ENCODE results near the gene KMT2A. TPM values are rescaled to one million over a fixed set of nuclear protein-coding genes. Genes with fewer than 3 reads are reported as not detected.

Gene KMT2A
- total and polyA plus RNA-seq, 2 experiments from 2014 or later, result 34.3 to 72.2 TPM

DNA sequence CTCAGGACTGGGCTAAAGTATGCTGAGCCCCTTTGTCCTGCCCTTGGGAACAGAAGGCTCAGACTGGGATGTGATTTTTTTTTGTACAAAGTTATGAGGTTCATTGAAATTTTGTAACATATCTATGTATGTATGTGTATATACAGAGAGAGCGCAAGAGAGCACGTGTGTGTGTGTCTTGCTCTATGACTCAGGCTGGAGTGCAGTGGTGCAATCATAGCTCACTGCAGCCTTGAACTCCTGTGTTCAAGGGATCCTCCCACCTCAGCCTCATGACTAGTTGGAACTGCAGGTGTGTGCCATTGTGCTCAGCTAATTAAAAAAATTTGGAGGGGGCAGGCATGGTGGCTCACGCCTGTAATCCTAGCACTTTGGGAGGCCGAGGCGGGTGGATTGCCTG lies 100.4 kb downstream of the KMT2A start:
- H3K27me3 ChIP-seq (ENCODE audit: insufficient read depth), result no peaks in the 10 kb centered on the region
- no peak overlapping the region for H3K27ac ChIP-seq (ENCODE audit: low read depth)
- H2AFZ ChIP-seq, result no peak overlapping the region
- Mint-ChIP-seq H3K36me3 (ENCODE audit: low read depth) (peaks cover 14% of the 10 kb centered on the region), H3K4me1 (peaks cover 5% of the 10 kb centered on the region; the same call in 2 of the 3 replicates), H3K27me3 (ENCODE audit: insufficient read depth, low read depth, poor library complexity) (peaks cover 4% of the 10 kb centered on the region), H3K4me3 (no peak overlapping the region), H3K9me3 (no peaks in the 10 kb centered on the region), H3K27ac (no peak overlapping the region)
- ATAC-seq, result no peak
- H3K36me3 ChIP-seq (ENCODE audit: insufficient read depth), result no peaks in the 10 kb centered on the region
- no peak overlapping the region for H3K4me2 ChIP-seq
- no peaks in the 10 kb centered on the region for H4K20me1 ChIP-seq (replicated peaks; ENCODE audit: insufficient read depth)
- no peaks in the 10 kb centered on the region for H3K9me2 ChIP-seq (ENCODE audit: insufficient read depth)
- no peaks in the 10 kb centered on the region; the same call in 1 of the 2 replicates for H3F3A ChIP-seq (replicated peaks; ENCODE audit: low read depth)
- H3K4me3 ChIP-seq, result no peak overlapping the region
- no peaks in the 10 kb centered on the region for H3K79me2 ChIP-seq (replicated peaks; ENCODE audit: insufficient read depth)
- no peaks in the 10 kb centered on the region; the same call in 1 of the 2 replicates for H3K4me1 ChIP-seq (ENCODE audit: insufficient read depth)
- TF ChIP-seq ZNF331 (CRISPR knock-in tag; IDR thresholded peaks at IDR 0.05; ENCODE audit: low read depth) (no peak), EZH2phosphoT487 (IDR thresholded peaks at IDR 0.05; ENCODE audit: unreplicated experiment) (no peak), EZH2 (IDR thresholded peaks at IDR 0.05; ENCODE audit: low read depth, unreplicated experiment) (no peak), CREB1 (CRISPR knock-in tag; IDR thresholded peaks at IDR 0.05; ENCODE audit: low read depth) (no peak)
- no peak for DNase-seq (ENCODE audit: low spot score)

DNA sequence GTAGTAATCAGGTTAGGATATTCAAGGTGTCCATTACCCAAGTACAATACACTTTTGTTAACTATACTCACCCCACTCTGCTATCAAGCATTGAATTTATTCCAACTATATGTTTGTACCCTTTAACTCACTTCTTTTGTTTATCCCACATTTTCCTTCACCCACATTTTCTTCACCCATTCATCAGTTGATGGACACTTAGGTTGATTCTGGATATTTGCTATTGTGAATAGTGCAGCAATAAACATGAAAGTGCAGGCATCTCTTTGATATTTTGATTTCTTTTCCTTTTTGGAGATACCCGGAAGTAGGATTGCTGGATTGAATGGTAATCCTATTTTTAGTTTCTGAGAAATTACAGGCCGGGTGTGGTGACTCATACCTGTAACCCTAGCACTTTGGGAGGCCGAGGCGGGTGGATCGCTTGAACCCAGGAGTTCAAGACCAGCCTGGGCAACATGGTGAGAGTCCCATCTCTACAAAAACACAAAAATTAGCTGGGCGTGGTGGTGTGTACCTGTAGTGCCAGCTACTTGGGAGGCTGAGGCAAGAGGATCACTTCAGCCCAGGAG lies 101.2 kb downstream of the KMT2A start:
- H3K4me3 Mint-ChIP-seq, result no peak overlapping the region
- H4K20me1 ChIP-seq (replicated peaks; ENCODE audit: insufficient read depth), result no peaks in the 10 kb centered on the region
- H3K4me2 ChIP-seq, result no peak overlapping the region
- no peaks in the 10 kb centered on the region for H3F3A ChIP-seq (replicated peaks; ENCODE audit: low read depth)
- ATAC-seq, result no peak
- H3K4me3 ChIP-seq, result no peak overlapping the region
- H3K4me1 ChIP-seq (ENCODE audit: insufficient read depth), result no peaks in the 10 kb centered on the region
- no peaks in the 10 kb centered on the region for H3K27me3 ChIP-seq (ENCODE audit: insufficient read depth)
- no peaks in the 10 kb centered on the region for H3K9me2 ChIP-seq (ENCODE audit: insufficient read depth)
- DNase-seq (ENCODE audit: low spot score), result no peak
- no peak overlapping the region for H2AFZ ChIP-seq
- no peak overlapping the region for H3K27ac ChIP-seq (ENCODE audit: low read depth)
- no peaks in the 10 kb centered on the region for H3K27me3 Mint-ChIP-seq (ENCODE audit: insufficient read depth, low read depth, poor library complexity)
- H3K4me1 Mint-ChIP-seq, result no peaks in the 10 kb centered on the region
- no peaks in the 10 kb centered on the region for H3K9me3 Mint-ChIP-seq
- no peak overlapping the region for H3K27ac Mint-ChIP-seq
- H3K79me2 ChIP-seq (replicated peaks; ENCODE audit: insufficient read depth), result no peaks in the 10 kb centered on the region
- peaks cover 14% of the 10 kb centered on the region; the same call in 2 of the 3 replicates for H3K36me3 Mint-ChIP-seq (ENCODE audit: low read depth)
- H3K36me3 ChIP-seq (ENCODE audit: insufficient read depth), result no peaks in the 10 kb centered on the region
- TF ChIP-seq, protein P1, sequence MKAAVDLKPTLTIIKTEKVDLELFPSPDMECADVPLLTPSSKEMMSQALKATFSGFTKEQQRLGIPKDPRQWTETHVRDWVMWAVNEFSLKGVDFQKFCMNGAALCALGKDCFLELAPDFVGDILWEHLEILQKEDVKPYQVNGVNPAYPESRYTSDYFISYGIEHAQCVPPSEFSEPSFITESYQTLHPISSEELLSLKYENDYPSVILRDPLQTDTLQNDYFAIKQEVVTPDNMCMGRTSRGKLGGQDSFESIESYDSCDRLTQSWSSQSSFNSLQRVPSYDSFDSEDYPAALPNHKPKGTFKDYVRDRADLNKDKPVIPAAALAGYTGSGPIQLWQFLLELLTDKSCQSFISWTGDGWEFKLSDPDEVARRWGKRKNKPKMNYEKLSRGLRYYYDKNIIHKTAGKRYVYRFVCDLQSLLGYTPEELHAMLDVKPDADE (IDR thresholded peaks at IDR 0.05), result no peak
- no peak for TF ChIP-seq ZNF331 (CRISPR knock-in tag; IDR thresholded peaks at IDR 0.05; ENCODE audit: low read depth)
- no peak for TF ChIP-seq ZNF114 (CRISPR knock-in tag; IDR thresholded peaks at IDR 0.05)
- TF ChIP-seq EZH2 (IDR thresholded peaks at IDR 0.05; ENCODE audit: low read depth, unreplicated experiment), result no peak
- TF ChIP-seq NANOG (IDR thresholded peaks at IDR 0.05; ENCODE audit: borderline replicate concordance), result no peak
- TF ChIP-seq, protein P2, sequence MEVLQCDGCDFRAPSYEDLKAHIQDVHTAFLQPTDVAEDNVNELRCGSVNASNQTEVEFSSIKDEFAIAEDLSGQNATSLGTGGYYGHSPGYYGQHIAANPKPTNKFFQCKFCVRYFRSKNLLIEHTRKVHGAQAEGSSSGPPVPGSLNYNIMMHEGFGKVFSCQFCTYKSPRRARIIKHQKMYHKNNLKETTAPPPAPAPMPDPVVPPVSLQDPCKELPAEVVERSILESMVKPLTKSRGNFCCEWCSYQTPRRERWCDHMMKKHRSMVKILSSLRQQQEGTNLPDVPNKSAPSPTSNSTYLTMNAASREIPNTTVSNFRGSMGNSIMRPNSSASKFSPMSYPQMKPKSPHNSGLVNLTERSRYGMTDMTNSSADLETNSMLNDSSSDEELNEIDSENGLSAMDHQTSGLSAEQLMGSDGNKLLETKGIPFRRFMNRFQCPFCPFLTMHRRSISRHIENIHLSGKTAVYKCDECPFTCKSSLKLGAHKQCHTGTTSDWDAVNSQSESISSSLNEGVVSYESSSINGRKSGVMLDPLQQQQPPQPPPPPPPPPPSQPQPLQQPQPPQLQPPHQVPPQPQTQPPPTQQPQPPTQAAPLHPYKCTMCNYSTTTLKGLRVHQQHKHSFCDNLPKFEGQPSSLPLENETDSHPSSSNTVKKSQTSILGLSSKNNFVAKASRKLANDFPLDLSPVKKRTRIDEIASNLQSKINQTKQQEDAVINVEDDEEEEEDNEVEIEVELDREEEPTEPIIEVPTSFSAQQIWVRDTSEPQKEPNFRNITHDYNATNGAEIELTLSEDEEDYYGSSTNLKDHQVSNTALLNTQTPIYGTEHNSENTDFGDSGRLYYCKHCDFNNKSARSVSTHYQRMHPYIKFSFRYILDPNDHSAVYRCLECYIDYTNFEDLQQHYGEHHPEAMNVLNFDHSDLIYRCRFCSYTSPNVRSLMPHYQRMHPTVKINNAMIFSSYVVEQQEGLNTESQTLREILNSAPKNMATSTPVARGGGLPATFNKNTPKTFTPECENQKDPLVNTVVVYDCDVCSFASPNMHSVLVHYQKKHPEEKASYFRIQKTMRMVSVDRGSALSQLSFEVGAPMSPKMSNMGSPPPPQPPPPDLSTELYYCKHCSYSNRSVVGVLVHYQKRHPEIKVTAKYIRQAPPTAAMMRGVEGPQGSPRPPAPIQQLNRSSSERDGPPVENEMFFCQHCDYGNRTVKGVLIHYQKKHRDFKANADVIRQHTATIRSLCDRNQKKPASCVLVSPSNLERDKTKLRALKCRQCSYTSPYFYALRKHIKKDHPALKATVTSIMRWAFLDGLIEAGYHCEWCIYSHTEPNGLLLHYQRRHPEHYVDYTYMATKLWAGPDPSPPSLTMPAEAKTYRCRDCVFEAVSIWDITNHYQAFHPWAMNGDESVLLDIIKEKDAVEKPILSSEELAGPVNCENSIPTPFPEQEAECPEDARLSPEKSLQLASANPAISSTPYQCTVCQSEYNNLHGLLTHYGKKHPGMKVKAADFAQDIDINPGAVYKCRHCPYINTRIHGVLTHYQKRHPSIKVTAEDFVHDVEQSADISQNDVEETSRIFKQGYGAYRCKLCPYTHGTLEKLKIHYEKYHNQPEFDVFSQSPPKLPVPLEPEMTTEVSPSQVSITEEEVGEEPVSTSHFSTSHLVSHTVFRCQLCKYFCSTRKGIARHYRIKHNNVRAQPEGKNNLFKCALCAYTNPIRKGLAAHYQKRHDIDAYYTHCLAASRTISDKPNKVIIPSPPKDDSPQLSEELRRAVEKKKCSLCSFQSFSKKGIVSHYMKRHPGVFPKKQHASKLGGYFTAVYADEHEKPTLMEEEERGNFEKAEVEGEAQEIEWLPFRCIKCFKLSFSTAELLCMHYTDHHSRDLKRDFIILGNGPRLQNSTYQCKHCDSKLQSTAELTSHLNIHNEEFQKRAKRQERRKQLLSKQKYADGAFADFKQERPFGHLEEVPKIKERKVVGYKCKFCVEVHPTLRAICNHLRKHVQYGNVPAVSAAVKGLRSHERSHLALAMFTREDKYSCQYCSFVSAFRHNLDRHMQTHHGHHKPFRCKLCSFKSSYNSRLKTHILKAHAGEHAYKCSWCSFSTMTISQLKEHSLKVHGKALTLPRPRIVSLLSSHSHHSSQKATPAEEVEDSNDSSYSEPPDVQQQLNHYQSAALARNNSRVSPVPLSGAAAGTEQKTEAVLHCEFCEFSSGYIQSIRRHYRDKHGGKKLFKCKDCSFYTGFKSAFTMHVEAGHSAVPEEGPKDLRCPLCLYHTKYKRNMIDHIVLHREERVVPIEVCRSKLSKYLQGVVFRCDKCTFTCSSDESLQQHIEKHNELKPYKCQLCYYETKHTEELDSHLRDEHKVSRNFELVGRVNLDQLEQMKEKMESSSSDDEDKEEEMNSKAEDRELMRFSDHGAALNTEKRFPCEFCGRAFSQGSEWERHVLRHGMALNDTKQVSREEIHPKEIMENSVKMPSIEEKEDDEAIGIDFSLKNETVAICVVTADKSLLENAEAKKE (CRISPR knock-in tag; IDR thresholded peaks at IDR 0.05), result no peak
- TF ChIP-seq EZH2phosphoT487 (IDR thresholded peaks at IDR 0.05; ENCODE audit: unreplicated experiment), result no peak
- TF ChIP-seq STAT1 (IDR thresholded peaks at IDR 0.05; ENCODE audit: unreplicated experiment), result no peak
- TF ChIP-seq, protein P3, sequence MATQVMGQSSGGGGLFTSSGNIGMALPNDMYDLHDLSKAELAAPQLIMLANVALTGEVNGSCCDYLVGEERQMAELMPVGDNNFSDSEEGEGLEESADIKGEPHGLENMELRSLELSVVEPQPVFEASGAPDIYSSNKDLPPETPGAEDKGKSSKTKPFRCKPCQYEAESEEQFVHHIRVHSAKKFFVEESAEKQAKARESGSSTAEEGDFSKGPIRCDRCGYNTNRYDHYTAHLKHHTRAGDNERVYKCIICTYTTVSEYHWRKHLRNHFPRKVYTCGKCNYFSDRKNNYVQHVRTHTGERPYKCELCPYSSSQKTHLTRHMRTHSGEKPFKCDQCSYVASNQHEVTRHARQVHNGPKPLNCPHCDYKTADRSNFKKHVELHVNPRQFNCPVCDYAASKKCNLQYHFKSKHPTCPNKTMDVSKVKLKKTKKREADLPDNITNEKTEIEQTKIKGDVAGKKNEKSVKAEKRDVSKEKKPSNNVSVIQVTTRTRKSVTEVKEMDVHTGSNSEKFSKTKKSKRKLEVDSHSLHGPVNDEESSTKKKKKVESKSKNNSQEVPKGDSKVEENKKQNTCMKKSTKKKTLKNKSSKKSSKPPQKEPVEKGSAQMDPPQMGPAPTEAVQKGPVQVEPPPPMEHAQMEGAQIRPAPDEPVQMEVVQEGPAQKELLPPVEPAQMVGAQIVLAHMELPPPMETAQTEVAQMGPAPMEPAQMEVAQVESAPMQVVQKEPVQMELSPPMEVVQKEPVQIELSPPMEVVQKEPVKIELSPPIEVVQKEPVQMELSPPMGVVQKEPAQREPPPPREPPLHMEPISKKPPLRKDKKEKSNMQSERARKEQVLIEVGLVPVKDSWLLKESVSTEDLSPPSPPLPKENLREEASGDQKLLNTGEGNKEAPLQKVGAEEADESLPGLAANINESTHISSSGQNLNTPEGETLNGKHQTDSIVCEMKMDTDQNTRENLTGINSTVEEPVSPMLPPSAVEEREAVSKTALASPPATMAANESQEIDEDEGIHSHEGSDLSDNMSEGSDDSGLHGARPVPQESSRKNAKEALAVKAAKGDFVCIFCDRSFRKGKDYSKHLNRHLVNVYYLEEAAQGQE (IDR thresholded peaks at IDR 0.05; ENCODE audit: unreplicated experiment), result no peak
- no peak for TF ChIP-seq CREB1 (CRISPR knock-in tag; IDR thresholded peaks at IDR 0.05; ENCODE audit: low read depth)
- TF ChIP-seq POLR2AphosphoS5 (IDR thresholded peaks at IDR 0.05; ENCODE audit: low read depth), result no peak
